ENCODE data around the gene PLEKHH2.

Gene PLEKHH2

DNA sequence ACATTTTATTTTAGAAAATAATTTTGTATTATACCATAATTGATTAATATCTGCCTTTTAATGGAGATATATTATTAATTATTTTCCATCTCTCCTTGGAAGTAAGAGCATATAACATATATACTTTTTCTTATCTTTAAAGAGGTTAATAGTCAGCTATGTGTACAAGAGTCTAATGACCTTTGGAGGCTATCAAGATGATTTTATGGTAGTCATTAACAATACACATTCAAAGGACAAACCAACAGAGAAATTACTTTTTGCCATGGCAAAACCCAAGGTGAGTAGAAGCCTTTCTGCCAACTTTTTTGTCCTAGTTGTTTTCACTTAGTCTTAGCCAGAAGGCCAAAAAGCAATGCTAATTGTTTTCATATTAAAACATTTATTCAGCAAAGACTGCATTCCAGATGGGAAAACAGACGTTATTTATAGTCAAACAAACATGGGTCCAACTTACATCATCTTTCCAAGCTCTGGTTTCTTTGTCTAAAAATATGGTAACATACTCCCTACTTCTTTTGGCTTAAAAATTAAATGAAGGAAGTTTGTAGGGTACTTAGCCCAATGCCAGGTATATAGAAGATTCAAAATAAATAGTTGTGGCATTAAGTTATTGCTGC lies 127.1 kb downstream of the PLEKHH2 start:
- DNase-seq: no peak

- no peak for DNase-seq
These were observed 128.9 kb downstream of the PLEKHH2 start for GRCh38 chr2:43766006-43766405.

GRCh38 chr2:43773876-43774613 lies 137.0 kb downstream of the PLEKHH2 start, which contains the start of gene DYNC2LI1:
TSS of gene DYNC2LI1 (plus strand) at chr2:43774039. CDS start at chr2:43774139, 100 bp downstream.
- DNase-seq: peak; percentile 92

GRCh38 chr2:43774617-43775016 lies 137.6 kb downstream of the PLEKHH2 start:
- no peak for DNase-seq

- no peak for DNase-seq
These were observed 139.3 kb downstream of the PLEKHH2 start for GRCh38 chr2:43776324-43776723.

- no peak for DNase-seq
These were observed 140.4 kb downstream of the PLEKHH2 start for GRCh38 chr2:43777306-43777926.

- DNase-seq: no peak
These were observed 141.2 kb downstream of the PLEKHH2 start for GRCh38 chr2:43778233-43778632.

GRCh38 chr2:43787895-43788294 lies 150.8 kb downstream of the PLEKHH2 start:
- DNase-seq: peak; percentile 9

DNA sequence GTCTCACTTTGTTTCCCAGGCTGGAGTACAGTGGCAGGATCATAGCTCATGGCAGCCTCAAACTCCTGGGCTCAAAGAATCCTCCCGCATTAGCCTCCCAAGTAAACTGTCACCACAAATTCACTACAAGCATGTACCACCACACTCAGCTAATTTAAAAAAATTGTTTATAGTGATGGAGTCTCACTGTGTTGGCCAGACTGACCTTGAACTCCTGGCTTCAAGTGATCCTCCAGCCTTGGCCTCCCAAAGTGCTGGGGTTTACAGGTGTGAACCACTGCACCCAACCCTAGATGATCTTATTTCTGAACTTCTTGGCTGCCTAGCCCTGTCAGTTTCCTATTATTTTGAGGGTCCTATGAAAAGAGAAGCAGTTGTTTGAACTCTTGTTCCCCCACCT lies 151.6 kb downstream of the PLEKHH2 start:
- DNase-seq: no peak

GRCh38 chr2:43790147-43790546 lies 153.1 kb downstream of the PLEKHH2 start:
- no peak for DNase-seq

DNA sequence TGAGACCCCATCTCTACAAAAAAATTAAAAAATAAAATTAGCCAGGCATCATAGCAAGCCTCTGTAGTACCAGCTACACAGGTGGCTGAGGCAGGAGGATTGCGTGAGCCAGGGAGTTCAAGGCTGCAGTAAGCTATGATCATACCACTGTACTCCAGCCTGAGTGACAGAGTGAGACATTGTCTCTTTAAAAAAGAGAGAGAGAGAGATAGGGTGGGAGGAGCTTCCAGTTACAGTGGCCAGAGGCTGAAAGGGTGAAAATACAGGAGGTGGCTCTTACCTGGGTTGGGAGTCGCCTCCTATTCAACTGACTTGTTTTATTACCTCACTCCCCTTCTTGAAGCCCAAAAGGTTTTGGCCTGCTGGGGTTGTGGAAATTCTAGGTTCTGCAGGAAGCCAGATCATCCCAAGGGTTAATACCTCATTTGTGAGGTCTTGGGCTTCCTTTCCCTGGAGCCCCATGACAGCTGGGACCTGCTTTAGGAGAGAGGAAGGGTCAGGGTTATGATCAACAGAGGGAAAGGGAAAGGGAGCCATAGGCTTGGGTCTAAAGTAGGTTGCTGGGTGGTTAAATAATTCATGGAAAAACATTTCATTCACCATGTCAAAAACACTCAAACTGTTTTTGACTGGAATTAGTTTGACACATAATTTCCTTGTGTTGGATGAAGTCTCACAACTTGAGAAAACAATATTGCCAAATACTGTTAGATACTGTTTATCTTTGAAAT lies 154.1 kb downstream of the PLEKHH2 start:
- no peak for DNase-seq

GRCh38 chr2:43792653-43793052 lies 155.6 kb downstream of the PLEKHH2 start:
- no peak for DNase-seq

- DNase-seq: no peak
These were observed 157.9 kb downstream of the PLEKHH2 start for GRCh38 chr2:43794956-43795355.

- DNase-seq: no peak
These were observed 159.1 kb downstream of the PLEKHH2 start for GRCh38 chr2:43796206-43796605.

- no peak for DNase-seq
These were observed 161.2 kb downstream of the PLEKHH2 start for GRCh38 chr2:43798300-43798699.

DNA sequence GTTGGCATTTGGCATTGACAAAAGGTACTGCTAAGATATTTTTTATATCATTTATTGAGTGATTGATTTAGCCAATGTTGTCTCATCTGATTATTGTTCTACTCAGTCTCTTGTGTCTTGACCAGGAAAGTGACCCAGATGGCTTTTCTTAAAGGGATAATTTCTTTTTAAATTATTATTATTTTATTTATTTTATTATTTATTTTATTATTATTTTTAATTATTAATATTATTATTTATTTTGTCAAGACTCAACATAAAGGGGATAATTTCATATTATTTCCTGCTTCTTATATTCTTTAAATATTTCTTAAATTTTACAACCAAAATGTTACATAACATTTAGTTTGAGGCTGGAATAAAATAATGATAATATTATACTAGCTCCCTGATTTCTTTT lies 163.8 kb downstream of the PLEKHH2 start:
- DNase-seq: no peak

DNA sequence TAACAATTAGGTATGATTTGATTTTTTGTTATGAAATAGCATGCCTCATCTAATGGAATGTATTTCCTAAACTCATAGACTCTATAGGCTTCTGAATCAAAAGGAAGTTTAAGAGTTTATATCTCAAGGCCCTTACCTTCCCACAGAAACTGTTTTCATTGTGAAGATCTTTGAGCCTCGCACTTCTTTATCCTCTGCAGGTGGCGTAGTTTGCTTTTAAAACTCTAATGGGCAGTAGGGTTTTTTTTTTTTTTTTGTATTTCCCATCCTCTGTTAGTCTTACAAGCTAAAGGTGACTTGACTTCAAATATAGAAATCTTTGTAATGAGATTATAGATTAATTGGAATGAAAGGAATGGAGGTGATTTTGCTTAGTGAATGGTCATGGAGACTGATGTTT lies 165.1 kb downstream of the PLEKHH2 start:
- no peak for DNase-seq

GRCh38 chr2:43803113-43803512 lies 166.1 kb downstream of the PLEKHH2 start:
- DNase-seq: no peak

DNA sequence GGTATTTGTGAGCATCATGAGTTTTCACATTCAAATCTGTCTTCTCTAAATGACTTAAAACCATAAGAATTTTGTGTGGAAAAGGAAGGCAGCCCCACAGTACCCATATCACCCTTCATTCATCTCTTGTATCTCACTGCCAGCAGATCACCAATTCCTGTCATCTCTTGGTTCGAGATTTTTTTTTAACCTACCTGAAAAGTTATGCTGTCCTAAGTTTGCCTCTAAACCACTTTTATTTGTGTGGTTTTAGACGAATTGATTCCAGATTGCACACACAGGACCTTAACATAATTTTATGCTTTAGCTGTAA lies 169.6 kb downstream of the PLEKHH2 start:
- DNase-seq: no peak

- no peak for DNase-seq
These were observed 173.4 kb downstream of the PLEKHH2 start for GRCh38 chr2:43810452-43810851.

- DNase-seq: no peak
These were observed 173.8 kb downstream of the PLEKHH2 start for GRCh38 chr2:43810888-43811287.

- no peak for DNase-seq
These were observed 174.9 kb downstream of the PLEKHH2 start for GRCh38 chr2:43812006-43812405.

DNA sequence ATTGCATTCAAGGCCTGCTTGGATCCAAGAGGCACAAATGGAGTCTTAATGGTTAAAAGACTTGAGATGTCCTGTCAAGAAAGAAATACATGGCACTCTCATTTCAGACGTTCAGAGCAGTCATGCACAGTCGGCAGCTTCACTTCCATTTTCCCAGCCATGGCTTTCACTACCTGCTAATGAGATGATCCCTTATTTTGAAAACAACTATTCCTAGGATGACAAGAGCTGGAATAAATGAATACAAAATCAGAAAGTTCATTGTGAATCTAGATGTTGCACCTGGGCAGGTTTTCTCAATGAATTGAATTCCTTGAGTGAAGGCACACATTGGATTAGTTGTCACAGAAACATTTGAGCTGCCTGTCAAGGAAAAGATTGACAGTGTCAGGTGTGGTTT lies 175.9 kb downstream of the PLEKHH2 start:
- DNase-seq: no peak

Measured in fibroblast of skin of back (primary cell).